Measurements from ENCODE around the gene NTN4.
"Not testable (repeated sequence)": the region's sequence is repeated elsewhere in the genome, so short reads cannot be mapped to it uniquely, and the experiment has no call there.

The NTN4 gene

DNA sequence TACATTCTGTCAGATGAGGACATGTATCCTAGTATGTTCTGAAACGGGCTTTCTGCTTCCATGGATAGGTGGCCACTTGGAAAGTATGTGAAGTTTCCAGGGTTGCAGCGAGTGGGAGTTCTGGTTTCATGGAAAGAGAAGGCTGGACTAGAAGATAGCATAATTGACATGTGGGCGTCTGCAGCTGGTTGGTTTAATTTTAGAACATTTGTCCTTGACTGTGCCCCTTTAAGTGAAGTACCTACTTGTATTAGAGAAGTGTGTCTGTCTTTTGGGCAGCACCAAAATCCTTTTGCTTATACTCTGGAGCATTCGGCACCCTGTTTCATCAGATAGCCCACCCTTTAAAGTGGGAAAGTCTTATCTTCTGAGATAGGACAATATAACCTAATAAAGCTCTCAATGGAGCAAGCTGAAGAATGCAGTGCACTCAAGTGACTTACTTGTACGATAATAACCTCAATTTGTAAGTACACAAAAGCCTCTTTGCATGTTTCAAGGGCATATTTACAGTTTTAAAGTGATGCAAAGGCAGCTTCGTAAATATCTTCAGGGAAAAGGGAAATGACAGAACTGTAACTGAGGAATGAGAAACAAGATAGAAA lies 35.2 kb downstream of the NTN4 start:
- DNase-seq (ENCODE audit: low read depth, low spot score), result no peak

DNA sequence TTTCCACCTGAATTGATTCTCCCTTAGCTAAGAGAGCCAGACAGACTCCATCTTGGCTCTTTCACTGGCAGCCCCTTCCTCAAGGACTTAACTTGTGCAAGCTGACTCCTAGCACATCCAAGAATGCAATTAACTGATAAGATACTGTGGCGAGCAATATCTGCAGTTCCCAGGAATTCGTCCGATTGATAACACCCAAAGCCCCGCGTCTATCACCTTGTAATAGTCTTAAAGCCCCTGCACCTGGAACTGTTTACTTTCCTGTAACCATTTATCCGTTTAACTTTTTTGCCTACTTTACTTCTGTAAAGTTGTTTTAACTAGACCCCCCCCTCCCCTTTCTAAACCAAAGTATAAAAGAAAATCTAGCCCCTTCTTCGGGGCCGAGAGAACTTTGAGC lies 44.5 kb downstream of the NTN4 start:
- DNase-seq (ENCODE audit: low read depth, low spot score), result not testable (repeated sequence)

DNA sequence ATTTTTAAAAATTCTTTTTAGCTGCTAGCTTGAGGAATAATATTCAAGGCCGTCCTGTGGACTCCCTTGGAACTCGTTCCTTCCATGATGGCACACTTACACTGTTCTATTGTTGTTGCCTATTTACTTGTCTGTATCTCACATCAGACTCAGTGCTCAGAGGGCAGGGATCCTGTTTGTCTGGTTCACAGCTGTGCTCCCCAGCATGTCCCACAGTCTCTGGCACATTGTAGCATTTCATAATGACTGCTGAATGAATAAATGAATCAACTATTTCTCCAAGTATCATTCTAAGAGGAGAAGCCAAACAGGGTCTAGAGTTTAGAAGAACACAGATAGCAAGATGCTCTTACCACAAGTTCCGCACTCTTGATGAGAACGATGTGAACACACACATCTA lies 48.0 kb downstream of the NTN4 start:
- no peak for DNase-seq (ENCODE audit: low read depth, low spot score)

DNA sequence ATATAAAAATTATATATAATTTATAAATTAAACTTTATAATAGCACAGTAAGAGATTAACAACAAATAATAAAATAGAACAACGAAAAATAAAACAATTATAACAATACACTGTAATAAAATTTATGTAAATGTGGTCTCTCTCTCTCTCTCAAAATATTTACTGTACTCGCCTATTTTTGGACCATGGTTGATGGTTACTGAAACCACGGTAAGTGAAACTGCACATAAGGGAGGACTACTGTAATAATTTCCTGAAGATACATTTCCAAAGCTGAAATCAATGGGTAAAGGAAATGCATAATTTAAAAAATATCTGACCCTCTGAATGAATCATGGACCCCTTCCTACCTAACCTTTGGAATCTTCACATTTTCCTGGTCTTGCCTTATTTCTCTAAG lies 48.9 kb downstream of the NTN4 start:
- DNase-seq (ENCODE audit: low read depth, low spot score), result no peak

DNA sequence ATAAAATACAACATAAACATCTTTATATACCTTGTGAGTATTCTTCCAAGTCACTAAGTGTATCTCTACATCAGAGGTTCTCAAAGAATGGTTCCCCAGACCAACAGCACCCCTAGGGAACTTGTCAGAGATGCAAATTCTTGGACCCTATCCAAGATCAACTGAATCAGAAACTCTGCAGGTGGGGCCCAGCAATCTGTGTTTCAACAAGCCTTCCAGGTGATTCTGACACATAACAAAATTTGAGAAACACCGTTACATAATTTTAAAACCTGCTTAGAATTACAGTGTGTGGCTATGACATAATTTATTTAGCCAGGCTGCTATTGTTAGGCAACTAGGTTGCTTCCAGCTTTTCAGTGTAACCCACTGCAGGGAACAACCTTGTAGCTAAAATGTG lies 49.8 kb downstream of the NTN4 start:
- no peak for DNase-seq (ENCODE audit: low read depth, low spot score)

DNA sequence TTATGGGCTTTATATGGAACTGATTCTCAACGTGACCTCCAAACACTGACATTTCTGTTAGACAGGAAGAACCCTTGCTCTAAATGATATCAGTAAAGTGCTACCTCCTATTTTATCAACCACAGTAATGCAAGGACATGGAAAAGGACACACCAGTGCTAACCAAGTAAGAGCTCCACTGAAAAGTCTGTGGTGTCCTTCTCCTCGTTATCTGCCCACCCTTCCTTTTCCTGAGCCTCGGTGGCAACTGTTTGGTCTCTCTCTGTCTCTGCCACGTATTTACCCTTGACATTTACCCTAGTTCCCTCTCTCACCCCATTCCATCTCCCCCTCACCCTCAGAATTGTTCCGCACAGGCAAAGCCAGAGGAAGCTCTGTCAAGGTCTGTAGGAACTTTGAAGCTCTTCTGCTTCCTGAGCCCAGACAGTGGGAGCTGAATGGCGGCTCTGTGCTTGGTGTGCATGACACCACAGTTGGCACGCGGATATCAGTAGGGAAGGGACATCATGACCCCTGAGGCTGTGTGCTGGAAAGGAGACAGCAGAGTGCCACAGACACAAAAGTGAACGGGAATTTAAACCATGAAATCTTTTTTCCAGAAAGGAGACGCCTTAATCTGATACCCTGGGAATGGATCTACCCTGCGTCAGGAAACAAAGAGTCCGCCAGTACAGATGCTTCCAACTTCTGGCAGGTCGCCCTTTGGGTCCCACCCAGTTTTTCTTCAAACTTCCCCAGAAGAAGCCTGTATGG lies 50.8 kb downstream of the NTN4 start:
- no peak for DNase-seq (ENCODE audit: low read depth, low spot score)

DNA sequence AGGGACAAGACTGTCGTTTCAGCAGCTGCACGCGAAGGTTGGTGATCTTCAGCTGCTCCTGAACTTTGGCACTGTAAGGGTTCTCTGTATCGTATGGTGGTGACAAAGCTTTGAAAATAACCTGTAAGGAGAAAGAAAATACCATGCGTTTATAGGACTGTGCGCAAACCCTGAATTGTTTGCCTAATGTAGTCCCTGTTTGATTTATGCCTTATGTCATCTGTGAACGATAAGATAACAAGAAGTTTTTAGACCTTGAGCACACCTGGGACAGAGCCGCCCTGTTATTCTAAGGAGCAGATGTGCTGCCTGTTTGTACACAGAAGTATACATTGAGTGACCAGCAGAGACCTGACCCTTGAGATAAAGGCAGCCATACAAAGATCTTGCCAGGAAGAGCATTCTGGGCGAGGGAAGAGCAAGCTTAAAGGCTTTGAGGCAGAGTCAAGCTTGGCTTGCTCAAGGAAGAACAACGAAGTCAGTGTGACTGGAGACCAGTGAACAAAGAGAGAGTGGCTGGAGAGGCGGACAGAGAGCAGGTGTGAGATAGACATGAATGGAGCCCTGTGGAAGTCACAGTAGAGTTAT lies 52.4 kb downstream of the NTN4 start:
- no peak for DNase-seq (ENCODE audit: low read depth, low spot score)

DNA sequence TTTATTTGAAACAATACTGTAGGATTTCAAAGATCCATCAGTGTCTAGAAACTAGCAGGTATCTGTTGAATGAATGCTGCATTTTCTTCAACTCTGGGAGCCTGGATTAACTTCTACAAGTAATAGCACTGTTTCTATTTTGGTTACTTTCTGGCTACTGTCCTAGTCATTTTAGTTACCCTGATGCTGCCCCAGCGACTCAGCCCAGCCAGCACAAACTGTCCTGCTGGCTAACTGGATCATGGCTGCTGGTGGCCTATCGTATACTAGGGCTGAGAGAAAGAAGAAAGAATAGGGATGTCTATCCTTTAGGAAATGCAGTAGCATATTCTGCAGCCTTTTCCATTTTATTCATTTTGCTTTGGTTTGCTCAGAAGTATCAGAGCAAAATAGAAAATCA lies 53.9 kb downstream of the NTN4 start:
- no peak for DNase-seq (ENCODE audit: low read depth, low spot score)

DNA sequence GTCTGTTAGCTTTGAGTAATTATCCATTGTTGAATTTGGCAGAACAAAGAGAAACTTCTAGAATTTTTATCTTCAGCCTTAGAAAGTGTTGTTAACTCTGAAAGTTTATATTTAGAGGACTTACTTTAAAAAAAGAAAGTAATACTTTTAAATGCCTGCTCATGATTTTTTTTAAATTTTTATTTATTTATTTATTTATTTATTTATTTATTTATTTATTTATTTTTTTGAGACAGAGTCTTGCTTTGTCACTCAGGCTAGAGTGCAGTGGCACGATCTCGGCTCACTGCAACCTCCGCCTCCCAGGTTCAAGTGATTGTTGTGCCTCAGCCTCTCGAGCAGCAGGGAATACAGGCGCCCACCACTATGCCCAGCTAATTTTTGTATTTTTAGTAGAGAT lies 54.8 kb downstream of the NTN4 start:
- not testable (repeated sequence) for DNase-seq (ENCODE audit: low read depth, low spot score)

DNA sequence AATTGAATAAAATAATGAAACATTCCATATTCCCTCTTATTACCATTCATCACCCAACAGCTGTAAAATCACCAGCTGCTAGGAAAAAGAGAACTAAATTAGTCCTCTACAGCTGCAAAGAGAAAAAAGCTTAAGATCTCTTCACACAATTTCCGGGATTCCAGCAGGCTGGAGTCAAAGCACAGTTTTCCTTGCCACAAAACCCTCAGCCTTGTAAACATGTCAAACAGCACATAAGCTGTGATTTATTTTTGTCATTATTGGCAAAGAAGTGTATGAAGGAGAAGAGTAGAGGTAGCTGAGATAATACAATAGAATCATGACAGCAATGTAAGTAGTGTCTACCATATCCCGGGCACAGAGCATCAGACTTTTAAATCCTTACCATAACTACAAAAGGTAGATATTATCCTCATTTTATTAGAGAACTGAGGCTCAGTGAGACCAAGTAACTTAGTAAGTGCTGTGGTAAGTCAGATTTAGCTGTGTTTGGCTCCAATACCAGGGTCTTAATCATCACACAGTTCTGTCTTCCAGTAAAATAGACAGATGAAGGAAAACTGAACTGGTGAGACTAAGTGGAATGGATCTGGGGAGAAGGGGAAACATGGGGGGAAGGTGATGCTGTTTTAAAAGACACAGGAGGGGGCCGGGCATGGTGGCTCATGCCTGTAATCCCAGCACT lies 57.3 kb downstream of the NTN4 start:
- DNase-seq (ENCODE audit: low read depth, low spot score), result no peak

DNA sequence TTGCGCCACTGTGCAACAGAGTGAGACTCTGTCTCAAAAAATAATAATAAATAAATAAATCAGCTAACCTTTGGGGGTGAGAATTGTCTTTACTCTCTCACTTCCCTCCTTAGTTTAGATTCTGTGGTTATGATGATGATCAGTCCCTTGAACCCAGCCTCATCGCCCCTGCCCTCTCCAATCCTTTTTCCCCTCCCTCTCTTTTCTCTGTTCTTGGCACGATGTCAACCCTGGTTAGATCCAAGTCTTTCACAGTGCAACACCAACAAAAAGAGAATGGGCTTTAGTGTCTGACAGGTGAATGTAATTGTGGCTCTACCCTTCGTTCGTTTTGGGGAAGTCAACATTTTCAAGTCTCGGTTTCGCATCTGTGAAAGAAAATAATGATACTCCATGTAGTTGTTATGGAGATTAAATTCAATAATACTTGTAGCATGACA lies 59.0 kb downstream of the NTN4 start:
- DNase-seq (ENCODE audit: low read depth, low spot score), result no peak

DNA sequence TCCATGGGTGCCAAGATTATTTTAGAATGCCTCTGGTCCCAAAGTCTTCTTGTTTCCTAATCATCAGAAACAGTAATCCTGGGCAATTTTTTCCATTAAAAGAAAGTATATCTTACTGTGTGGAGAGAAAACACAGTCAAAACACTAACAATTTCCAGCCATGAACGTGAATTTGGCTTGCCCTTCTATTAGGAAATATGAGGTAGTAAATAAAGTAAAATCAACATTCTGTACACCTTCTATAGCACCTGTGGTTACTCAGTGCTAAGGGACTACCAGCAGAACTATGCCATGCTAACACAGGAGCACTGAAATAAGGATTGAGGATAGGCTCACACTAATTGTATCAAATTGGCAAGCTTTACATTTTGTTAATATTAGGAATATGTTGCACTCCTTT lies 60.1 kb downstream of the NTN4 start:
- DNase-seq (ENCODE audit: low read depth, low spot score), result no peak

DNA sequence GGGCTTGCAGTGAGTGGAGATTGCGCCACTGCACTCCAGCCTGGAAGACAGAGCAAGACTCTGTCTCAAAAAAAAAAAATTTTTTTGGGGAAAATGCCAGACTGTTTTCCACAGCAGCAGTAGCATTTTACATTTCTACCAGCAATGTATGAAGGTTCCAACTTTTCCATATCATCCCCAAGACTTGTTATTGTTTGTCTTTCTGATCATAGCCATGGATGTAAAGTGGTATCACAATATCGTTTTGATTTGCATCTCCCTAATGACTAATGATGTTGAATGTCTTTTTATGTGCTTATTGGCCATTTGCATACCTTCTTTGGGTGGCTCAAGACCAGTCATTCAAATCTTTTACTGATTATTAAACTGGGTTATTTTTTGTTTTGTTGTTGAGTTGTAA lies 63.7 kb downstream of the NTN4 start:
- no peak for DNase-seq (ENCODE audit: low read depth, low spot score)

DNA sequence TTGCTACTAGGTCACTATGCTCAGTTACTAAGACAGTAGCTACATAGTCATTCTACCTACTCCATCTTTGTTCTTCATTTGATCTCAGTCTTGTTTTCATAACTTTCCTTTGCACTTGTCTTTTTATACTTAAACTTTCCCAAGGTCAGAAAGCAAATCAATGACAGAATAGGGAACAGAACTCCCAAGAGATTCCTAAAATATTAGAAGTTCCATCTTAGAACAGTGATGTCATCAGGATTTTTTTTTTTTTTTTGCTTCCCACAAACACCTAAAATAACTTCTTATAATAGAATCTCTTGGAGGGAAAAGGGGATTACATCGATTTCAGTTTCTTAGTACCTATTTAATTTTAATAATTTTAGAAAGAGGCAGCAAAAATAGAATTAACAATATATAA lies 65.8 kb downstream of the NTN4 start:
- no peak for DNase-seq (ENCODE audit: low read depth, low spot score)

DNA sequence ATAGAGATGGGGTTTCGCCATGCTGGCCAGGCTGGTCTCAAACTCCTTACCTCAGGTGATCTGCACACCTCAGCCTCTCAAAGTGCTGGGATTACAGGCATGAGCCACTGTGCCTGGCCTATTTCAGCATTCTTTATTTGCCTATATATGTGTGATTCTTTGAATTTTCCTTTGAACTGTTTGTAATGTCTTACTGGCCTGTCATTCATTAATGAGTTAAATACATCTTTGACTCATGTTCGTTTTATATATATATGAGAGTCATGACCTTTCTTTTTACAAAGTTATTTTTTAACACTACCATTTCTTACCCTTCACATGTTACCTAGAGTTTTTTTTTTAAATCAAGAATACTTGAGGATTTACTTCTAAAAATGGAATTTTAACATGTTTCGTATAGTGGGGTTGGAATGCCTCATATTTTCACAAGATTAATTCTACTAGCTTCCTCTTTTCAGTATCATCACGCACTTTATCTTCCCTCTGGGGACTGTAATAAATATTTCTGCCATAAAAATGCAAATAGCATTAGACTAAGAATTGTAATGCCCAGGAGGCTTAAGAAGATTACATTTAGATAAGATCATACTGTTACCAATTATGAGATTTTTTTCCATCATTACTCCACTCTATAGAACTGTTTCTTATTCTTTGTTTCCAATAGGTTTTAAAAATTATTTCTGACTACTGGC lies 66.7 kb downstream of the NTN4 start:
- DNase-seq (ENCODE audit: low read depth, low spot score), result no peak

DNA sequence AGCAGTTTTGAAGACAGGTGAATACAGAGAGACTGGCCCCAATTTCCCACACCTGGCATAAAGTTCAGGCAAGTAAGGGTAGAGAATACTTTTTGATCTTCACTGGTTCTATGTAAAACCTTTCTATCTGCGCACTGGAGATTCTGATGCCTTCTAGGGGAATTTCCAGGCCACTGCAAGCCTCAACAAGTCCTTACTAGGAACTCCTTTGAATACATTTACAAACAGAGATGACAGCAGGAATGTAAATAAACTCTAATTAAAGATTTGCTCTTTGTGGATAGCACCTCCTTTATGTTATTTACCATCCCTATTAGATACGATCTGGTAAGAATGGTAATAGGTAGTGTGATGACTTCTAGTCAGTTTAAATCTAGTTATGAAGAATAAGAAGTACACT lies 69.2 kb downstream of the NTN4 start:
- DNase-seq (ENCODE audit: low read depth, low spot score), result no peak

DNA sequence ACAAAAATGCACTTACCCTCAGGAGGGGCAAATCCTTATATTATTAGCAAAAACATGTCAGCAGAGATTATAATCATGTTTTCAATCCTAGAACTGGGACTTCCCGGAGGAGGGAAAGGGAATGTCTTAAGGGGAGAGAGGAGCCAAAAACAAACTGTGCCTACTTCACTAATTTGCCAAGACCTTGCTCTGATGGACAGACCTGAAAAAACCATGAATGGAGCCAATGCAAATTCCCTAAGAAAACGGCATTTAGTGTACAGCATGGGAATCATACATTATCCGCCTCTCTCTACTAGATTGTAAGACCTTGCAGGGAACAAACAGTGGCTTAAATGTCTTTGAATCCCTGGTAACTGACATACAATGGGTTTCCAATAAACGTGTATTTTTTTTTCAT lies 70.4 kb downstream of the NTN4 start:
- no peak for DNase-seq (ENCODE audit: low read depth, low spot score)

DNA sequence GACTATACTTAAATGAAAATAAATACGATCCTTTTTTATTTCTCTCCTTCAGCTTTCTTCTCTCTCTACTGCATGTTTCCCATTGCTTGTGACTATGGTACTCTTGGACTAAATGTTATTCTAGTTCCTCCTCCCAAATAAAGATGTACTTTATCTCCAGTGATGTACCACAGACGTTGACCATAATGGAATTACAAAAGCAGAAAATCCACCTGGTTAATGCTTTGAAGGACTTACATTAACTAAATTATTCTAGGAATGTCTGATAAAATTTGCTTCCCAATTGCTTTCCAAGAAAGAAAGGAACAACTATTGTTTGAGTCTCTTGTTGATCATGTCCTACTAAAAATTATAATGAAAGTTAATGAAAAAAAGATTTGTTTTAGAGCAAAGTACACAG lies 71.8 kb downstream of the NTN4 start:
- DNase-seq (ENCODE audit: low read depth, low spot score), result no peak

DNA sequence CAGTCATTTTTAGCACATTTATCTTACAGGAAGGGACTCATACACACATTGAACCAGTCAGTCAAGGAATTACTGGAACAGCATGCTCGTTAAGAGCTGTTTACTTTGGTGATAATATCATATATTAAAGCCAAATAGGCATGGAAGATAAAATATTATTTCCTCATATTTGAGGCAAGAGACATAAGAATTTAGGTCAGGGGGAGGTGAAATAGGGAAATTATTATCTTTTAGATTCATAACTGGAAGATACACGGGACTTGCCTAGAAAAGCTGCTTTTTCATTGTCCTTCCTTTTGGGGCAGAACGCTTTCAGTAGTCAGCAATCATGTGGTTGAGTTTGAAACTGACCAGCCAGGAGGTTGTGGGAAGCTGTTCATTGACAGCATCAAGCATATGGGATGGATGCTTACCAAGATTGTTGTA lies 72.5 kb downstream of the NTN4 start:
- no peak for DNase-seq (ENCODE audit: low read depth, low spot score)

DNA sequence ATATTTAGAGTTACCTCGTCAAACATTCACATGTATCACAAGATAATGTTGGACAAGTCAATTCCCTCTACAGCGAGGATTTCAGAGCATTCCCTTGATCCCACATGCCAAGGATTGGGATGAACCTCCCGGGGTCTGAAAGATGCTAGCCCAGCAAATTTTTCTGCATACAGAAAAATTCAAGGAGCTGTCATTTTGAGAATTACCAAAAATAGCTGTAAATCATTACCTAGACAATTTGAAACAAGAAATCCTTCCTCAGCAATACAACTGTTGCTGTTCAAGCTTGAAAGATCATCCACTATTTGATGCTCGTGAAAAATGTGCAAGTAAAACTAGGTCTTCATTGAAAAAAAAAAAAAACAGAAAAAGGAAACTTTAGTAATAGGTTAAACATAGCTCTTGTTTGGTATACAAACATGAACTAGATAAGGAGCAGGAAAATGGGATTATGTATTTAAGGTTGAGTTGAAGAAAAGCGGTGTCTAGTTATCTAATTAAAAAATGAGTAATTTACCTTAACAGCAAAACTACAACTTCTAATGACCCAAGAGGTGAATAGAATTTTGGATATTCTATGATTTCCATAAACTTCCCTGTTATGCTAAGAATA lies 73.1 kb downstream of the NTN4 start:
- DNase-seq (ENCODE audit: low read depth, low spot score), result no peak

DNA sequence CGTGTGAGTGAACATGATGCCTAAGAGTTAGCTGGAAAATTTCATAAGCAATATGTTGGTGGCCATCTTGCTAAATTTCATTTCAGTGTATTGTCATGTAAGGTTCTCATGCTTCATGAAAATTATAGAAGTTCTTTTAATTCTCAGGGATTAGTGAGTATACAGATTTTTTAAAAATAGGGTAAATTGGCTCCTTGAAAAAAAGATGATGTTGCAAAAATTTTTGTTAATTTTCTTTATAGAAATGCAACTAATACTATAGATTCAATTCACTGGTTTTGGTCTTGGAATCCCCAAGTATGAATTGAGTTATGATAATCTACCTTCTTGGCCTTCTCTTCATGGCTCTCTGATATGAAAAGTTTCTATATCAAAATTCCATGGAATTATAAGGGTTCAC lies 75.4 kb downstream of the NTN4 start:
- DNase-seq (ENCODE audit: low read depth, low spot score), result no peak

DNA sequence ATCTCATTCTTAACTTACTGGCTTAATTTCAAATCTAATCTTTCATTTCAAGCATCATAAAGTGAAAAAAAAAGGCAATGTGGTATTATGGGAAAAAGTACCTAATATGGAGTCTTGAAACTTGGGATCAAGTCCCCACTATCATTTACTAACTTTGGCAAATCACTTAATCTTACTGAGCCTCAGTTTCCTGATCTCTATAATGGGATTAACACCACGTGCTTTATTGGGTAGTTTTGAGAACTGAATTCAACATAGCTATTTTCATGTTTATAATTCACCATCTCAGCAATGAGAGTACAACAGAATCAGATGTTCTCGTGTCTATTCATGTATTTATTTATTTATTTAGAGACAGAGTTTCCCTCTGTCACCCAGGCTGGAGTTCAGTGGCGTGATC lies 78.3 kb downstream of the NTN4 start:
- DNase-seq (ENCODE audit: low read depth, low spot score), result no peak
